Ishikawa (cell line): ENCODE measurements around the gene SH3RF1.

ENCODE experiments used
- TAF1 ChIP-seq: IDR thresholded peaks from 2 replicates; pipeline ENCODE4 v1.6.1; 2012; ENCODE audit warnings: low read depth, mild to moderate bottlenecking
- TF ChIP-seq, protein P1 (sequence below): IDR thresholded peaks from 2 replicates; pipeline ENCODE4 v1.6.1; 2012

DNA sequence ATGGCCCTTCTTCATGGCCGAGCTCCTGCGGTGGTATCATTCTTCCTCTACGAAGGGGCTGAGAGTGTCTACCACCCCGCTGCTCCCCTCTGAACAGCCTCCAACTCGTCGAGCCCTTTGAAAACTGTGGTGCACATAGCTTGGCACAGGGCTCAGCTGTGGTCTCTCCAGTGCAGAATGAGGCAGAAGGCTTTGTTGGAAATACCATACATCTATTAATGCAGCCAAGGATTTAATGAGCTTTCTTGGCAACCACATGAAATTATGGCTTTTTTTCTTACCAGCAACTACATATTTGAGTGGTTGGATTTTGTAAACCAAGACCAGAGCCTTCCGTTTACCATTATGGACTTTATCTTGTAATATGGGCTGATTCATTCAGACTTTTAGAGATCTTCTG is 199.0 kb downstream of the SH3RF1 start:
- no peak for TF ChIP-seq TAF1
- TF ChIP-seq, protein P1, sequence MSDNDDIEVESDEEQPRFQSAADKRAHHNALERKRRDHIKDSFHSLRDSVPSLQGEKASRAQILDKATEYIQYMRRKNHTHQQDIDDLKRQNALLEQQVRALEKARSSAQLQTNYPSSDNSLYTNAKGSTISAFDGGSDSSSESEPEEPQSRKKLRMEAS, result no peak
